ENCODE data around the gene LRRN3. TPM values are rescaled to one million over a fixed set of nuclear protein-coding genes. Genes with fewer than 3 reads are reported as not detected.

Gene LRRN3
- total and polyA plus RNA-seq, 5 donors = 15.3 to 44.8 (median 25.1) TPM

- H3K4me3 ChIP-seq (ENCODE audit: low read length) = no peak overlapping the region
- ATAC-seq (no peak), DNase-seq (no peak)
- H3K9me3 ChIP-seq (ENCODE audit: control insufficient read depth, low read length) = no peaks in the 10 kb centered on the region
- H3K4me1 ChIP-seq (ENCODE audit: control insufficient read depth, insufficient read depth, low read length) = no peaks in the 10 kb centered on the region
- H3K27me3 ChIP-seq (ENCODE audit: control insufficient read depth, insufficient read depth) = no peaks in the 10 kb centered on the region
- intact Hi-C loops (cut with DNase I) = no loop called here
- no peak overlapping the region for H3K27ac ChIP-seq (ENCODE audit: low read length)
Observed at GRCh38 chr7:111076205-111076604, 14.7 kb upstream of the LRRN3 start.

GRCh38 chr7:111077001-111077400 lies 13.9 kb upstream of the LRRN3 start:
- no peaks in the 10 kb centered on the region for H3K9me3 ChIP-seq (ENCODE audit: control insufficient read depth, low read length)
- H3K27me3 ChIP-seq (ENCODE audit: control insufficient read depth, insufficient read depth) = no peaks in the 10 kb centered on the region
- WGBS = 98% methylated on average over 2 of the region's 2 CpGs
- no peak for ATAC-seq
- H3K27ac ChIP-seq (ENCODE audit: low read length) = no peak overlapping the region
- no peaks in the 10 kb centered on the region for H3K4me1 ChIP-seq (ENCODE audit: control insufficient read depth, insufficient read depth, low read length)
- DNase-seq = no peak
- H3K4me3 ChIP-seq (ENCODE audit: low read length) = no peak overlapping the region
- intact Hi-C loops (cut with DNase I) = no loop called here

- H3K4me3 ChIP-seq (ENCODE audit: low read length) = no peak overlapping the region
- 99% methylated on average over 1 of the region's 1 CpG for WGBS
- no peak for DNase-seq
- H3K27ac ChIP-seq (ENCODE audit: low read length) = no peak overlapping the region
- peaks cover 1% of the 10 kb centered on the region for H3K4me1 ChIP-seq (ENCODE audit: control insufficient read depth, insufficient read depth, low read length)
- intact Hi-C loops (cut with DNase I) = loop anchor here in 1 of 4 donors (10.0 kb wide), 1 partner anchor 404 kb away; no protein-coding TSS in a partner anchor
- no peaks in the 10 kb centered on the region for H3K9me3 ChIP-seq (ENCODE audit: control insufficient read depth, low read length)
- ATAC-seq = no peak
- H3K27me3 ChIP-seq (ENCODE audit: control insufficient read depth, insufficient read depth) = no peaks in the 10 kb centered on the region
Observed at GRCh38 chr7:111080495-111081105, 10.3 kb upstream of the LRRN3 start.

GRCh38 chr7:111081546-111082267 lies 9.2 kb upstream of the LRRN3 start:
- no peaks in the 10 kb centered on the region for H3K27me3 ChIP-seq (ENCODE audit: control insufficient read depth, insufficient read depth)
- intact Hi-C loops (cut with DNase I) = loop anchor here in 1 of 4 donors (10.0 kb wide), 1 partner anchor 403 kb away; no protein-coding TSS in a partner anchor
- H3K27ac ChIP-seq (ENCODE audit: low read length) = no peak overlapping the region
- H3K4me3 ChIP-seq (ENCODE audit: low read length) = no peak overlapping the region
- WGBS = 92% methylated on average over 4 of the region's 4 CpGs
- DNase-seq (no peak), ATAC-seq (no peak)
- no peaks in the 10 kb centered on the region for H3K9me3 ChIP-seq (ENCODE audit: control insufficient read depth, low read length)
- H3K4me1 ChIP-seq (ENCODE audit: control insufficient read depth, insufficient read depth, low read length) = peaks cover 1% of the 10 kb centered on the region

GRCh38 chr7:111082351-111082750 lies 8.6 kb upstream of the LRRN3 start:
- intact Hi-C loops (cut with DNase I) = loop anchor here in 1 of 4 donors (10.0 kb wide), 1 partner anchor 402 kb away; no protein-coding TSS in a partner anchor
- no peak for DNase-seq
- no peaks in the 10 kb centered on the region for H3K27me3 ChIP-seq (ENCODE audit: control insufficient read depth, insufficient read depth)
- H3K4me1 ChIP-seq (ENCODE audit: control insufficient read depth, insufficient read depth, low read length) = peaks cover 1% of the 10 kb centered on the region
- ATAC-seq = no peak
- H3K27ac ChIP-seq (ENCODE audit: low read length) = no peak overlapping the region
- H3K4me3 ChIP-seq (ENCODE audit: low read length) = no peak overlapping the region
- no peaks in the 10 kb centered on the region for H3K9me3 ChIP-seq (ENCODE audit: control insufficient read depth, low read length)
- 53% methylated on average over 4 of the region's 4 CpGs for WGBS

GRCh38 chr7:111083413-111083812 lies 7.5 kb upstream of the LRRN3 start:
- peaks cover 1% of the 10 kb centered on the region for H3K4me1 ChIP-seq (ENCODE audit: control insufficient read depth, insufficient read depth, low read length)
- intact Hi-C loops (cut with DNase I) = loop anchor here in 1 of 4 donors (10.0 kb wide), 1 partner anchor 401 kb away; no protein-coding TSS in a partner anchor
- no peaks in the 10 kb centered on the region for H3K27me3 ChIP-seq (ENCODE audit: control insufficient read depth, insufficient read depth)
- no peak for ATAC-seq
- no peak overlapping the region for H3K27ac ChIP-seq (ENCODE audit: low read length)
- no peaks in the 10 kb centered on the region for H3K9me3 ChIP-seq (ENCODE audit: control insufficient read depth, low read length)
- no peak for DNase-seq
- 66% methylated on average over 5 of the region's 5 CpGs for WGBS
- no peak overlapping the region for H3K4me3 ChIP-seq (ENCODE audit: low read length)

- 97% methylated on average over 3 of the region's 3 CpGs for WGBS
- intact Hi-C loops (cut with DNase I) = loop anchor here in 1 of 4 donors (10.0 kb wide), 1 partner anchor 399 kb away; no protein-coding TSS in a partner anchor
- H3K27ac ChIP-seq (ENCODE audit: low read length) = no peak overlapping the region
- DNase-seq (no peak), ATAC-seq (no peak)
- H3K4me3 ChIP-seq (ENCODE audit: low read length) = no peak overlapping the region
- peaks cover 1% of the 10 kb centered on the region for H3K4me1 ChIP-seq (ENCODE audit: control insufficient read depth, insufficient read depth, low read length)
- no peaks in the 10 kb centered on the region for H3K27me3 ChIP-seq (ENCODE audit: control insufficient read depth, insufficient read depth)
- H3K9me3 ChIP-seq (ENCODE audit: control insufficient read depth, low read length) = no peaks in the 10 kb centered on the region
Observed at GRCh38 chr7:111085356-111085755, 5.6 kb upstream of the LRRN3 start.

GRCh38 chr7:111086532-111086931 lies 4.4 kb upstream of the LRRN3 start:
- DNase-seq (no peak), ATAC-seq (no peak)
- Histone ChIP-seq H3K9me3 (ENCODE audit: control insufficient read depth, low read length) (no peaks in the 10 kb centered on the region), H3K27me3 (ENCODE audit: control insufficient read depth, insufficient read depth) (no peaks in the 10 kb centered on the region), H3K27ac (ENCODE audit: low read length) (no peak overlapping the region), H3K4me1 (ENCODE audit: control insufficient read depth, insufficient read depth, low read length) (peaks cover 1% of the 10 kb centered on the region), H3K4me3 (ENCODE audit: low read length) (no peak overlapping the region)
- WGBS = 87% methylated on average over 2 of the region's 2 CpGs
- intact Hi-C loops (cut with DNase I) = loop anchor here in 1 of 4 donors (10.0 kb wide), 1 partner anchor 398 kb away; no protein-coding TSS in a partner anchor

GRCh38 chr7:111088328-111088727 lies 2.6 kb upstream of the LRRN3 start:
- Histone ChIP-seq H3K27ac (ENCODE audit: low read length) (no peak overlapping the region), H3K4me1 (ENCODE audit: control insufficient read depth, insufficient read depth, low read length) (no peaks in the 10 kb centered on the region), H3K27me3 (ENCODE audit: control insufficient read depth, insufficient read depth) (no peaks in the 10 kb centered on the region), H3K9me3 (ENCODE audit: control insufficient read depth, low read length) (no peaks in the 10 kb centered on the region), H3K4me3 (ENCODE audit: low read length) (no peak overlapping the region)
- intact Hi-C loops (cut with DNase I) = loop anchor here in 1 of 4 donors (10.0 kb wide), 1 partner anchor 396 kb away; no protein-coding TSS in a partner anchor
- ATAC-seq (no peak), DNase-seq (no peak)
- 91% methylated on average over 1 of the region's 1 CpG for WGBS

- WGBS = 28% methylated on average over 1 of the region's 1 CpG
- H3K4me3 ChIP-seq (ENCODE audit: low read length) = no peak overlapping the region
- intact Hi-C loops (cut with DNase I) = loop anchor here in 3 of 4 donors (10.0 kb wide), 2 partner anchors 395 to 495 kb away; no protein-coding TSS in a partner anchor
- no peaks in the 10 kb centered on the region for H3K27me3 ChIP-seq (ENCODE audit: control insufficient read depth, insufficient read depth)
- DNase-seq (no peak), ATAC-seq (peak; percentile 62 to 64)
- peaks cover 3% of the 10 kb centered on the region for H3K4me1 ChIP-seq (ENCODE audit: control insufficient read depth, insufficient read depth, low read length)
- H3K27ac ChIP-seq (ENCODE audit: low read length) = no peak overlapping the region
- H3K9me3 ChIP-seq (ENCODE audit: control insufficient read depth, low read length) = no peaks in the 10 kb centered on the region
Observed at GRCh38 chr7:111089822-111090426, 1.0 kb upstream of the LRRN3 start.
